Measurements from ENCODE around the gene FCHSD1.

Gene FCHSD1

DNA sequence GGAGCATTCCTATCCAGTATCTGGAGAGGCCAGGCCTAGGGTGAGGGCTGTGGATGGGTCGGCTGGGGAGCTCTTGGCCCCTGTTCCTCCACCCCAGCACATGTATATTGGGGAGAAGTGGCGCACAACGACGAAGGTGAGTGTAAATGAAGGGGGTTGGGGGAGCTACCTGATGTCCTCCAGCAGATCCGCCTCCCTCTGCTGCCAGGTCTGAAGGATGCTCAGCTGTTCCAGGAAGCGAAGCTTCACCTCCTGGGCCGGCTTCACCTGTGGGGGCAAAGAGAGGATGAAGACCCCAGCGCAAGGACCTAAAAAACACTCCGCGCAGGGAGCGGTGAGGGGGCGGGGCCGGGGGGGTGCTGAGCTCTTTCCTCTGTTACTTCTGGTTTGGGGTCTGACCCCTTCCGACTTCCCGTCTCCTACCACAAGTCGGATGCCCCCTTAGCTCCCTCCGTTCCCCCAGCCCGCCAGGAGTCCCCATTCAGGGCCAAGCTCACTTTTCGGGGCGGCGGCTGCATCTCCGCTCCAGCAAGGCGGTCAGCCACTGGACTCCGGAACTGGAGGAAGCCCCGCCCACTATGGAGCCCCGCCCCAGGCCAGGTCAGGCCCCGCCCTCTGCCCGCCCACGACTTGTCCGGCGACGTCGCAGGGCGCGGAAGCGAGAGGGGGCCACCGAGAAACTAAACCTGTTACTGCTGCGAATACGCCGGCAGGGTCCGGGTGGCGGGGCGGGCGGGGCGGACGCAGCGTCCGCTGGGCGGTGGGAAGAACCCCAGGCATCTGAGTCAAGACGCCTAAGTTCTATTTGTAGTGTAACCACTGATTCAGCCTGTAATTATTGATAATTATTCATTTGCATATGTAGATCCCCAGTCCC lies at the start of gene FCHSD1:
TSS of gene FCHSD1 (minus strand) at position 568 of the 877 bp plus-strand sequence. CDS start at position 518, 50 bp downstream.
- peak; percentile 82 for DNase-seq (ENCODE audit: low spot score)

DNA sequence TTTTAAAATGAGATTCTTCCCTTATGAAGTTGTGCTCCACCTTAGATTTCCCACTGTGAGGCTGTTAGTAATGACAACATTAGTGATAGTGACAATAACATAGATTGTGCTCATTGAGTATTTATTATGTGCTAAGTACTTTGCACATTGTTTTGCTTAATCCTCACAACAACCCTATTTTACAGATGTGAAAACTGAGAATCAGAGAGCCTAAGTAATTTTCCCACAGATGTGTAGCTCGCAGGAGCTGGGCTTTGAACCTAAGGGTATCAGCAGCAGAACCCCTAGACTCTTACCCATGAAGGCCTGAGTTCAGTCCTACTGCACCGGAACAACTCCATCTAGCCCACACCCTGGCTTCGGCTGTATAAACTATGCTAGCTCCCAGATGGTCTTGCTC lies 46.4 kb upstream of the FCHSD1 start:
- no peak for DNase-seq (ENCODE audit: low spot score)

DNA sequence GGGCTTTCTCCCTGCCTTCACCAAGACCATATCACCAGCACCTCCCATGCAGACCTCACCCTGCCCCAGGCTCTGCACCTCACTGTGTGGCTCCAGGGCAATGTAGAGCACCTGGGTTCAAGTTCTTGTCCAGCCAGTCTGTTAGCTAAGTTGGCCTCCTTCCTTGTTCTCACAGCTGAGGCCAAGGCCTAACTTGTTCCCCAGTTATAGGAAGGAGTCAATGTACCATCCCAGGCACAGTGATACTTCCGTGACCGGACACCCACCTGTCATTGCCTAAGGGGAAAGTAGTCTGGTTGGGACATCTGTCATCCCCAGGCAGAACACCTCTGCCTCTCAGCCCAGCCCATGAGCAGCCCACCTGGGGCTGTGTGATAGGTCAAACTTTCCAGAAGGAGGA lies 45.2 kb upstream of the FCHSD1 start:
- no peak for DNase-seq (ENCODE audit: low spot score)

DNA sequence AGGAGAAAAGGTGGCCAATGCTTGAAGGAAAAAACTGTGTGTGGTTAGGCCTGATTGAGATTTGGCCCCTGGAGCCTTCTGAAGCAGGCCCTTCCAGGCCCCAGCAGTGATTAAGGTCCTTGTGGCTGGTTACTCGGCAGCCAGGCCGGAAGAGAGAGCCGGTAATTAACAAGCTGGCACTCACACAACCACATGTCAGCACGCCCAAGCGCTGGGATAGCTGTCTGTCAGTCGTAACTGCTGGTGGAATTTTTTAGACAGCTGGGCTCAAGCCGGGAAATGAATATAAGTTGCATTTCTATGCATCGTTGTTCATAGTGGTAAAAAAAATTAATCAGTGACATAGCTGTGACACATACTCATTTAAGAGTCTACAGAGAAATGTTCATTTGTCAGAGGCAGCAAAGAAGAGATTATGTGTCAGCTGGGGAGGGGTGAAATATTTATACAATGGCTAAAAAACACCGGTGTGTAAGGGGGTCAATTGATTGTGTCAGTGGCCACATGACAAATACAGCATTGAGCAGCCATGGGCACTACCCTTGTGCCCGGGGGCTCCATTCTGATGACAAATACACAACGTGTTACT lies 44.5 kb upstream of the FCHSD1 start:
- no peak for DNase-seq (ENCODE audit: low spot score)

DNA sequence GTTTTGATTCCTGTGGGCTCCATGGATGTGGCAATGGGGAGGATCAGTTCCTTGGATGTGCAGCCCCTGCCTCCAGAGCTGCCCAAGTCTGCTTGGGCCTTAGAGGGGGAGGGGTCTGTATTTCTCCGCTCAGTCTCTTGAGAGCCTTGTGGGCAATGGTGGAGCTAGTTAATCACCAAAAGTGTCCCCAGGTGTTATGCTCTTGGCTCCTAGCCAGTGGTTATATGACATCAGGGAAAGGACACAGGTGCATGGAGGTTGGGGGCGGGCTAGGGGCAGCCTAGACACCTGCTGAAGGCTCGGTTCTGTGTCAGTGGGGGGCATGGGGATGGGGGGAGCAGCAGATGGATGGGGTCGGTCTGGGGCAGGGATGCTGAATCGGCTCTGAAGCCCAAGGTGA lies 43.3 kb upstream of the FCHSD1 start:
- DNase-seq (ENCODE audit: low spot score), result no peak

DNA sequence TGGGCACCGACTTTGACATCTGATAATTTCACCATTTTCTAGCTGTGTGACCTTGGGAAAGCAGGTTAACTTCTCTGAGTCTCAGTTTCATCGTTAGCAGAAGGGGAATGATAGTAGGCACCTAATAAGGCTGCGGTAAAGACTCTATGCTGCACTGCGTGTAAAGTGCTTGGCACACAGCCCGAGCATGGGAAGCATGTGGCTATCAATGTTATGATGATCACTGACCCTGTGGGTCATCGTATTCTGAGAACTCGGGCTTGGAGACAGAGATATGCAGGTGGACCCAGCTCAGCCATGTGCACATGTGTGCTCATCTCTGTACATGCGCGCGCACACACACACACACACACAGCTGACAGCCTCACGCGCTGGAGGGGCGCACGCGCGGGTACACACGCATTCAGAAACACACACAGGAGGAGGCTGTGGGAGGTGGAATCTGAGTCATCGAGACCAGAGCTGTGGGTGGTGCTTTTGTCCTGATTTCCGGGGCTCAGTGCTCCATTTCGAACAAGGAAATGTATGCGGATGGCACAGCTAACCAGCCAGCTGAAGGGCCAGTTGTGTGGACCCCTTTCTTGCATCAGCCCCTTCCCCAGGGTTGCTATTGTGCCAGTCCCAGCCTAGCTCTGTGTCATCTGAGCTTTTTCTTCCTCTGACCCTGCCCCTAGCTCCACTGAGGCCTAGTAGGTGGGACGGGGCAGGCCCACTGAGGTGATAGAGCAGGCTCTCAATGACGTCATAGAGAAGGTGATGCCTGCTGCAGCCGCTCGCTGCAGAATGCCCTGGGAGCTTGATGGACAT lies 41.9 kb upstream of the FCHSD1 start:
- peak; percentile 82 for DNase-seq (ENCODE audit: low spot score)

DNA sequence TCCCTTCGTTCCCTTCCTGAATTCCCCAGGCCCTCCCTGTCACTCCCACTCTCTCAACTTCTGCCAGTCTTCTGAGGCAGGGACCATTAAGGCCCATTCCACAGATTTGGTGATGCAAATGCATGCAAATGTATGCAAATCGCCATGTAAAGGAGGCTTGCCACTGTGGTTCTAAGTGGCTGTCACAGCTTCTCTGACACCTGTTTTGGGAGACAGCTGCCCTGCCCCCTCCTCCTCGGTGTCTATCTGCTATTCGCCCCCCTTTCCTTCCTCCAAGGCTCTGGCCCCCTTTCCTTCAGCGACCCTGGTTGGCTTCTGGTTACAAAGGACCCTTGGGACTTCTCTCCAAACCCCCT lies 41.3 kb upstream of the FCHSD1 start:
- DNase-seq (ENCODE audit: low spot score), result no peak

DNA sequence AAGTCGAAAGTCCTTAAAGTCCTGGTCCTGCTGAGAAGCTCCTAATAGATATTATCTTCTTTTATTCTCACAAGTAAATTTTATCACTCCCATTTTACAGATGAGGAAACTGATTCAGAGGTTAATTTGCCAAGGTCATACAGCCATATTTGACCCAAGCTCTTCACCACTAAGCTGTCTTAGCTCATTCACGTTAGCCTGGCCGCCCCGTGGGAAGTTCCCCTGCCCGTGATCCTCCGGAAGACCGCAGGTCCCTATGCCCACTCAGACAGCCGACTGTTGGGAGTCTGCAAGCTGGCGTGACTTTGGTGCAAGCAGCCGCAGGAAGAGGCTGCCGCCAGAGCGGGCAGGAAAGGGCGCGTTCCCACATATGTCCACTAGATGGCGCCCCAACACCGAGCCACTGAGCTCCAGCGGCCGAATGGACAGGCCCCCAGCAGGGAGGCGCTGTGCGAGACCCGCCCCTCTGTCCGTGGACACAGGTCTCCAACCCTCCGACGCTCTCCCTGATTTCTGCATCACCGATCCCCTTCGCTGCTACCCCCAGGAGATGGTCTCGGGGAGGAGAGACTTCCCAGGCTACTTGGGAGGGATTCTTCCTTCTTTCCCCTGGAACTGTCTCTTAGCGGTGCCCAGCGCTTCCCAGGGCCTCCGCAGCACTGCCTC lies 40.8 kb upstream of the FCHSD1 start:
- DNase-seq (ENCODE audit: low spot score), result peak; percentile 84

DNA sequence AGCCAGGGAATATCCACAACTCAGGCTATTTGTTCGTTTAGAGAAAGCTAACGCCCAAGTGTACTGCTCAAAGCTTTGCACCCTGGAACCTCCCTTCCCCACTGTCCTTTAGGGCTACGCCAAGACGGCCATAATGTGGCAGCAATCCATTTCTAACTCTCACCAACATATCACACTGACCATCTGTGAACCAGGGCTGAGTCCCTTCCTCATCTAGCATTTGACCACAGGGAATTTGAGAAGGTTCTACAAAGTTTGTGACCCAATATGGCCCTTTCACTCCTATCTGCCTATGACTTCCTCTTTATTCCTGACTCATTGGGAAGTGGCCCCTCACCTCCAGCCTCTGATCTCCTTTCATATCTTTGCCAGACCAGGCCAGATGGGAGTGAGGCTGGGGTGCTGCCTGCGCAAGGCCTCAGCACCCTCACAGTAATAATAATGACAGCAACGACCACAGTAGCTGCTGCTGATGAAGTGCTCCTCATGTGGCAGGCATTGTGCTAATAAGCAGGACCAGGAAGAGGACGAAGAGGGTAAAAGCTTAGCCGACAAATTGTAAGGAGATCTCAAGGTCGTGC lies 40.2 kb upstream of the FCHSD1 start:
- DNase-seq (ENCODE audit: low spot score), result no peak

DNA sequence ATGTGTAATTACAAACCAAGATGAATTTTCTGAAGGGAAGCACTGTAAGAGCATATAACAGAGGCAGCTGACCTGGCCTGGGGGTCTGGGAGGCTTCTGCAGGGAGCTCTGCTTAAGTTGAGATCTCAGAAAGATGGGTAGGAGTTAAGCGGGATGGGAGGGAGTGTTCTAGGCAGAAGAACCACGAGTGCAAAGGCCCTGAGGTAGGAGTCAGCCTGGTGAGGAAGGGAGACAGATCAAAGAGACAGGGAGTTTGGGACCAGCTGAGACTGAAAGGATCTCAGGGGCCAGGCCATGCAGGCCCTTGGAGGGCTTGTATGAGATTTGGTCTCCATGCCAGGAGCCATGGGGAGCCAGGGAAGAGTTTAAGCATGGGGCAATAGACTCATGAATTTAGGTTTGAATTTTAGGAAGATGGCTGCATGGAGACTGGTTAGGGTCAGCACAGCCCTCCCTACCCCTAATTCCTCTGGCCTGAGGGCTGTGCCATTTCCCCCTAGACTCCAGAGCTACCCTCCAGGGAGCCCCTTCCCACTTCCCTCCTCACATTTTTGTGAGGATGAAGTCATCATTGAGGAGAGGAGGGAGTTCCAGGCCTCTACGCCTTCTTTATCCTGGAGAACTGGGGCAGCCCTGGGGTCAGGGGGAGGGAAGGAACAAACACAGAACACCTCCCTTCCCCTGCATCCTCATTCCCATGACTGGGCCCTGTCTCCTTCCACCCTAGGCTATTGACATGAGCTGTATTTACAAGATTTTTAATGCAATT lies 35.6 kb upstream of the FCHSD1 start:
- DNase-seq (ENCODE audit: low spot score), result no peak

DNA sequence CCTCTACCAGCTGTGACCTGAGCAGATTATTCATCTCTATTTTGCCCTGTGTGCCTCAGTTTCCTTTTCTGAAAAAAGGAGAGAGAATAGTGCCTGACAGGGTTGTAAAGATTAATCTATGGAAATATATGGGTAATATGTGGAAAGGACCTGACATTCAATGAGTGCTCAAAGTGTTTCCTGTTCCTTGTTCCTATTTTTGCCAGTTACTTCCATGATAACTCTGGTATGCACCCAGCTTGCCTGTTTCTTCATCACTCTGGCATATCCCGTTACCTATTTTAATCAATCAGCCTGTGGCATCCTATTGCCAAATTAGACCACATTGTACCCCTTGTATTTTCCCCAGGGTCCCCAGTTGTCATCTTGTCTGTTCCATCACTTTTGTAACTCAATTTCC lies 34.4 kb upstream of the FCHSD1 start:
- DNase-seq (ENCODE audit: low spot score), result no peak

DNA sequence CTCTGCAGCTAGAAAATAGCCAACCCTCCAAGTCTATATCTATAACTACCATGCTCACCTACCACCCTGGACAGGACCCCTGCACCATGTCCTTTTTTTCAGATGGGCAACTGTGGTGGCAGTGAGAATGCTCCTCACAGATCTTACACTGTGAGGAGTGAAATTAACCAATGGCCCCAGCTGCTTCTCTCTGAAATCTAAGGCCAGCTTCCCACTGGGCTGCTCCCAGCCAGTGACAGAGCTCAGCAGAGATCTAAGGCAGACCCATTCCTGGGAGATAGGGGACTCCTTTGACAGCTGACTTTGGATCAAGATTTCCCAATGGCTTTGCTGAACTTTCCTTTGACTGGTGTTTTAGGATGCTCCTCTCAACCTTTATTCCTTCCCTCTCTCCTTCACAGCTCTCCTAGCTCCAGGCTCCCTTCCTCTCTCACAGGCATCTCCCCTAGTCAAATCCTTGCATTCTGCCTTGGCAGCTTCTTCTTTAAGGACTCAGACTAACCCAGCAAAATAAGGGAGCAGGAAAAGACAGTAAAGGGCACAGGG lies 32.5 kb upstream of the FCHSD1 start:
- DNase-seq (ENCODE audit: low spot score), result no peak

DNA sequence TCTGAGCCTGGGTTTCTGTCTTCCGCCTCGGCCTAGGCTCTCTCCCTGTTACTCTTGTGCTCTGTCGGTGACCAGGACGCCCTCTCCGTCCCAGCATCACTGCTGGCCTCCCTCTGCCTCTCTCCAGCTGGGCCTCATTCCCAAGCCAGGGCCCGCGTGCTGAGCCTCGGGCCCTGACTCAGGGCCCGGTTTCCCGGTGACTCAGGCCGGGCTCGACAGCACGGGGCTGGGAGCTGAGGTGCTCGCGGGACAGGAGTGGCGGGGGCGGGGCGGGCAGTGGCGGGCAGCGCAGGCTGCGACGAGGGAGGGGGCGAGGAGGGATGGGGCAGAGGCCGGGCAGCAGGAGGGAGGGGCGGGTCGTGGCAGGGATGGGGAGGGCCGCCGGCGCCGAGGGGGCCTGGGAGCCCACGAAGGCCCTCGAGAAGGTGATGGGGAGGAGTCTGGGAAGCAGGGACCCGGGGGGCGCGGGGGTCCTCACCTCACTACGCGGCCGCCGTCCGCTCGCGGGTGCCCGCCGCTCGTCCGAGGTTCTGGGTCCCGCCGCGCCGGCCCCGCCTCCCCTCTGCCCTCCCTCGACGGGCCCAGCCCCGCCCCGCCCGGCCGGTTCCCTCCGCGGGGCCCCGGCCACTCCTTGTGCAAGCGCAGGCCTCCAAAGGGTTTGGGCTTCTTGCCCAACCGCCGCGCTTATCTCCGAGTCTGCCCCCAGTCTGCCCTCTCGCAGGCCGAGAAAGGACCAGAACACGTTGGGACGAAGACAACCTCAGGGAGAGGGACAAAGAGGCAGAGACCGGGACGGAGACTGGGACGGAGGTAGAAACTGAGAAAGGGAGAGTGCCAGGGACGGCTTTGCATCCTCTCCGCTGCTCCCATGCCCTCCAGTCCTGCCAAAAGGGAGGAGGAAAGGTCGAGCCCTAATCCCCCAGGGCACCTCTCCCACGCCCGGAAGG lies 30.8 kb upstream of the FCHSD1 start, which contains the start of gene ARAP3:
TSS of gene ARAP3 (minus strand) at position 536 of the 947 bp plus-strand sequence. CDS start 1,744 bp downstream, outside the sequence.
- peak; percentile 27 for DNase-seq (ENCODE audit: low spot score)

DNA sequence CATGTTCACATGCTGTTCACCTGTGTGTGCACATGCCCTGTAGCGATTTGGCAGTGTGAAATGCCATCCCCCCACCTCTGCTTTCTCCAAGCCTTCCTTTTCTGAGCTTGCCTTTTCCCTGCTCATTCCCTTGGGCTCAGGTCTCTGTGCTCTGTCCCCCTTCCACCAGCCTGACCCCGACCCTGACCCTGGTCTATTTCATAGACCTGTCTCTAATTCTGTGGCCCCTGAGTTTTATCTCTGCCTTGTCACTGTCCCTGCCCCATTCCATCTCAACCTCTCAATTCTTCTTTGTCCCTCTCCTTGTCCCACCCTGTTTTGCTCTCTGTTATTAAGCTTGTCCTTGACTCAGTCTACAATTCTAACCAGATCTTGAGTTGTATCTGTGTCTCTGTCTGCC lies 30.1 kb upstream of the FCHSD1 start:
- no peak for DNase-seq (ENCODE audit: low spot score)

DNA sequence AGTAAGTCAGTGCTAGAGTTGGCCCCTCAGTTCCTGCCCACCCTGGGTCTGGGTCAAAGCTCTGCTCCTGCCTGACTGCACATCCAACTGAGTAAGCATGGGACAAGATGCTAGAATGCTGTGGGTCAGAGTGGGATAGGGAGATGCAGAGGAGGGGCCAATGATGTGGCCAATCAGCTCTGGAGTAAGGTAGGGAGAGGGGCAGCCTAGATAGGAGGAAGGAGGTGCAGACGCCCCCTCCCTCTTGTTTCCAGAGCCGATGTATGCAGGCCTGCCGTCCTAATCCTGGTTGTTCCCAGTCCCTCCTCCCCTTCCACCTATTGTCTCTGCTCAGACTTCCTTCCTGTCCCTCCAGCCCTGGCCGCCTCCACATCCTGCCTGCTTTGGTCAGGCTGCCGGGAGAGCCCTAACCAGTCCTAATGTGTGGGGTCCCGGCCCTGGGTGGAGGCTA lies 29.6 kb upstream of the FCHSD1 start:
- DNase-seq (ENCODE audit: low spot score), result no peak

DNA sequence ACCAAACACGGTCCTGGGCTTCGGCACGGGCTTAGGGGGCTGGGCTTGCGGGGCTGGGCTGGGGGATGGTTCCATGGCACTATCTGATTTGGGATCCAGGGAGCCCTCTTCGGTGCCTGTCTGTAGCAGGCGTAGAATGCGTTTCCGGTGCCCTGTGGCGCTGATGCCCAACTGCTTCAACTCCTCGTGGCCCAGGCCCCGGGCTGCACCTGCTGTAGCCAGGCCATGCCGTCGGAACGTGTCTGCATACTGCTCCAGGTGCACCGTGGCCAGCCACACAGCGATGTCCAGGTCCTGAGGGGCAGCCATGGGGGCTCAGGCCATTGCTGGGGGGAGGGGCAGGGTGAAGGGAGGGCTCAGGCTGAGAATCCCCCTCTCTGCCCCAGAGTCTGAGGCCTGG lies 29.0 kb upstream of the FCHSD1 start:
- no peak for DNase-seq (ENCODE audit: low spot score)

DNA sequence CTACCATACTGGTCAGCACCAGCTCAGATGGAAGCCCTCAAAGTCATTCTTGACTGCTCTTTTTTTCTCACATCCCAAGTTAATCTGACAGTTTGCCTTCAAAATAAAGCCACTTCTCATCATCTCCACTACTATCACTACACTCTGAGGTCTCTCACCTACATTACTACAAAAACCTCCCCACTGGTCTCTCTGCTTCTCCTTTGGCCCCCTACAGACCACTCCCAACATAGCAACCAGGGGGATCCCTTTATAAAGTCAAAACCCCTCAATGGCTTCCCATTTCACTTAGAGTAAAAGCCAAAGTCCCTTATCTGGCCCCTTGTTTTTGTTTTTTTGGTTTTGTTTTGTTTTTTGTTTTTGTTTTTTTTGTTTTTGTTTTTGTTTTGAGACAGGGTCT lies 26.2 kb upstream of the FCHSD1 start:
- no peak for DNase-seq (ENCODE audit: low spot score)

DNA sequence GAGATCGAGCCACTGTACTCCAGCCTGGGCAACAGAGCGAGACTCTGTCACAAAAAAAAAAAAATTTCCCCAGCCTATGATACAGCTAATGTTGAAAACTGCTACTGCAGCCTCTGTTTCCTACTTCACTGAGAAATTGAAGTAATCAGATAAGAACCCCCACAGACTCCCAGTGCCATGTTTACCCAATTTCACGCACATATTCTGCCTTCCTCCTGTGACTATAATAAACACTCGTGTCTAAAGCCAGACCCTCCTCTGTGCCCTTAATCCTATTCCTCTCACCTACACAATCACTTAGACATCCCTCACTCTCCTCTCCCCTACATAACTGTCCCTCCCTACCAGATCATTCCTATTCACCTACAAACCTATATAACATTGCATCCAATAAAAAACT lies 24.5 kb upstream of the FCHSD1 start:
- no peak for DNase-seq (ENCODE audit: low spot score)

DNA sequence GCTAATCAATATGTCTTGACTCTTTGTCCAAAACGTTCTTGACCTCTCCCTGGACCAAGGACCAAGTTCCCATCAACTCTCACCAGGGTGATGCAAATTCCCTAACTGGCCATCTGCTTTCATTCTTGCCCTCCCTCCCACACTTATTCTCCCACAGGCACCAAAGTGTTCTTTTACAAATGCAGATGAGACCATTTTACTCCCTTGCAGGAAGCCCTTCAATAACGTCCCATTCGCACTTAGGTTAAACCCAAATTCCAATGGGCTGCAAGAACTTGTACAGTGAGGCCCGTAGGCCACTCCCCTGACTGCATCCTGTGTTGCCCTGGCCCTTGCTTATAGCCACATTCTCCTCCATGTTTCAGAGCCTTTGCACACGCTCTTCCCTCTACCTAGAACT lies 23.5 kb upstream of the FCHSD1 start:
- no peak for DNase-seq (ENCODE audit: low spot score)

Data from CD4-positive, alpha-beta T cell treated with Interleukin-6 at 100 ng/mL for 8 hours (primary cell).